Renal cortical epithelial cell (primary cell): ENCODE measurements around the gene MAPK11. TPM values are rescaled to one million over a fixed set of nuclear protein-coding genes. Genes with fewer than 3 reads are reported as not detected.

Experiments
- DNase-seq: peaks from one replicate; pipeline ENCODE4 v3.0.0-alpha.2; 2011; ENCODE audit warnings: low read depth
- total RNA-seq: library from RNA; depleted of rRNA; stranded (reverse); fragments of >200 nt; gene quantifications from 2 replicates; pipeline ENCODE4 v1.2.3, GENCODE V29; 2014

The MAPK11 gene
- total RNA-seq, 1 donor from 2014 or later = 9.9 TPM

DNA sequence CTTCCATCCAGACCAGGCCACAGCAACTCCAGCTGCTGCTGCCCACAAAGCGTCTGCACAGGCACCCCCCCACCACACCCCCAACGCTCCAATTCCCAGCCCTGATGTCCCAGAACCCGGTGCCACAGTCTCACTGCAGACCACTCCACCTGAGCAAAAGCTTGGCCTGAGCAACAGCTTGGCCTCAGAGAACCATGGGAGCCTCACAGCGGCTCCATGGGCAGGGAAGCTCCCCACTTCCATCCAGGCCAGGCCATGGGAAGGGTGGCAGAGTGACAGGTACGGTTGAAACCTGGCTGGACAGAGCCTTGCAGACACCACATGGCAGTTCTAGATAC lies 24.1 kb upstream of the MAPK11 start:
- no peak for DNase-seq

DNA sequence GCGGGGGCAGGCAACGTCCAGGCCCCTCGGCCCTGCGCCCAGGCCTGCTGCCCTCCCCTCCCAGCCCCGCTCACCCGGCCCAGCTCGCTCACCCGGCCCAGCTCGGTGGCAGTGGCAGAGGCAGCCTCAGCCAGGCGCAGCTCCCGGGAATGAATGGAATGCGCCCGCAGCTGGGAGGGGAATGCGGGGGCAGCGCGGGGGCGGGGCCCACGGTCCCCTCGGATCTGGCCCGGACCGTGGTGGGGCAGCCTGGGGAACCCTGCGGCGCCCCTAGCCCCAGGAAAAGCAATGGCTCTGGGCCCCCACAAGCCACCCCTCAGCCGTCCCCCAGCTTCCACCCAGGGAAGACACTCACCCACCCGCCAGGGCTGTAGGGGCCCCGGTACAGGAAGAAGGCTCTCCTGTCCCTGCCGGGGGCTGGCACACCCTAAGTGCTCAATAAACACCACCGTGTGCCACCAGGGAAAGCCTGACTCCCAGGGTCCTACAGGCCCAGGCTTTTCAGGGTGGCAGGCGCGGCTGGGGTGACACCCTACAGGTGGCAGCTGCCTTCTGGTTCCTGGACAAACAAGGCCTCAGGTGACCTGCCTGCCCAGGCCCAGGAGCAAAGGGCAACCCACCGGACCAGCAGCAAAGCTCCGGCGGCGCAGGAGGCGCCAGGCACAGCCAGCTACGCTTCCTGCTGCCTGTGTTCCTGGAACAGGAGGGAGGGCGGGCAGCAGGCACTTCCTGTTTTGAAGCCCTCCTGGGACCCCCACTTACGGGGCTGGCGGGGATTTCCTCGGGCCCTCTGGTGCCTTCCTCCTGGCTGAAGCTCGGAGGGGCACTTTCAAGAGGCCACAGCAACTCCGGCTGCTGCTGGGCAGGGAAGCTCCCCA lies 23.5 kb upstream of the MAPK11 start:
- DNase-seq = peak; percentile 68

DNA sequence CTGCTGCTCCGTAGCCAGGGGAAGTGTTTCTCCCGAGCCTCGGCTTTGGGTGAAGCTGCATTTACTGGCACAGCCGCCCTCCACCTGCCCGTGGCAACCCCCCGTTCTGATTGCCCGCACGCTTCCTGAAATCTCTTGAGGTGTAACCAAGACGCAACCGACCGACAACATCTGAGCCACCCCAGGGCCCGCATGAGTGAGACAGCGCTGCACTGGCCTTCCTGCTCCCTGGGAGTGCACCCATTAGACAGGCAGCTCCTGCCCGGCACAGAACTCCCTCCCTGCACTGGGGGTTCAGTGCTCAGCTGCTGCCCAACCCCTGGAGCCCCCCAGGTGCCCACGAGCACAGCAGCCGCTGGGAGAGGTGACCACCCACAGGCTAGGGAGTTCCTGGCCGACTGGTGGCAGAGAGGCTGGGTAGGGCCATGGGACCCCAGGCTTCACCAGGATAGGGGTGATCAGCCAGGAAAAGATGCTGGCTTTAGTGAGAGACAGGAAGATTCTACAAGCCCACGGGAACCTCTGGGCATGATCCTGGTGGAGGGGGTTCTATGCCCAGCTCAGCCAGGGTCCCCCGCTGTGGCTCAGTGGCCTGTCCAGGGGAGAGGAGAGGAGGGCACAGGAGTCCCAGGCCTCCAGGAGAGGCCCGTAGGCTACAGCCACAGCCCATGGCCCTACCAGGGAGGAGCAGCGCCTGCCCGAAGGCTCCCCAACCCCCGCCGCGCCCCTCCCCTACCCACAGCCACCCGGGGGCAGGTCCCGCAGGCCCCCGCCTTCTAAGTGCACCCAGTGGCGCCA lies 22.7 kb upstream of the MAPK11 start:
- peak; percentile 61 for DNase-seq

DNA sequence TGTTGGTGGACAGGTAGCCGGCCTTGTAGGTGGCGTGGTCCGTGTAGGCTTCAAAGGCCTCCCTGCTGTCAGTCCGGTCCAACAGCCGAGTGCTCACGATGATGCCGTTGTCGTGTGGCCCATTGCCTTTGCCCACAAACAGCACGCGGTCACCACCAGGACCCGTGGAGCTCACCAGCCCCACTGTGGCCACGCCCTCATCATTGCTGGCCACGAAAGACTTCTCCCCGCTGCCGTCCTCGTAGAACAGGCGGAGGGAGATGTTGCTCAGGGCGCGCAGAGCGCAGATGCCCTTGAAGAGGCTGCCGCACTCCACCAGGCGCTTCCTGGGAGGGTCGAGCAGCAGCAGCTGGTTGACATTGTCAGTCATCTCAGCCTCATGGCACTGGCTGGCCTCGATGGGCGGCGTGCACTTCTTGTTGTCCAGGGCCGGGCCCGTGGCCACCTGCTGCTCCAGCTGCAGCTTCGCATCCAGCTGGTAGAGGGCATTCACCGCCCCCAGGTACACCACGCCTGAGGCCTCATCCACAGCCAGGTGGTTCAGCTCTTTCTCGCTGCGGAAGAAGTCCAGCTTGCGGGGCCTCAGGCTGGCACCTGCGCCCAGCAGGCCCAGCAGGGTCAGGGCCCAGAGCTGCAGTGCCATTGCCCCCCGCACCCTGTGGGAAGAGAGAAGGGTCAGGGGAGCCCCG lies 19.9 kb upstream of the MAPK11 start:
- DNase-seq = no peak

DNA sequence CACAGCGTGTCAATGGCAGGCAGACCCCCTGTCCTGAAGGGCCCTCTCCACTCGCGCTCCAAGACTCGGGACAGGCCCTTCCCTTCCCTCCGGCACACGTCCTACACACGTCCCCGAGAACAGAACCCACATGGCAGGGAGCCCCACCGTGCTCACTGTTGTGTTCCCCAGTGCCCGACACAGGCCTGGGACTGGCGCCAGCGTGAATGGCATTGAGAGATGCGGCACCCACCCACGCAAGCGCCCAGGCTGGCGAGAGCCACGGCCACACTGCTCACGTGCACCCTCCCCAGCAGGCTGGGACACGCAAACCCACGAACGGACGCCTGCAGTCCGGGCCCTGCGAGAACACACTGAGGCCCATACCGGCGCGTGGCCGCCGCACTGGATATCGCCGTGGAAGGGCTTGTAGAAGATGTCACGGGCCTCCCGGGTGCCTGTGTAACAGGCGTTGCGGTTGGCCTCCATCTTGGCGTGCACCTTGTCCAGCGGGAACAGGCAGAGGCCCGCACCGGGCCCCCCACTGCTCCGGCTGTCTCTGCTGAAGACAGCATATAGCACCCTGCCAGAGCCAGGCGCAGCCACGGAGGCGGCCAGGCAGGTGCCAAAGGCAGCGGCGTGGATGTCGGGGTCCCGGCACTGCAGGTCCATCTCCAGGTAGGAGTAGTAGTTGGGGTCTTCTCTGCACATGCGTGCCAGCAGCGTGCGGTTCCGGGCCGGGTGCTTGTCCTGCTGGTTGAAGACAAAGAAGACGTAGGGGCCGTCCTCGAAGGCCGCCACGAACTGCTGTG lies 19.2 kb upstream of the MAPK11 start:
- DNase-seq = no peak

DNA sequence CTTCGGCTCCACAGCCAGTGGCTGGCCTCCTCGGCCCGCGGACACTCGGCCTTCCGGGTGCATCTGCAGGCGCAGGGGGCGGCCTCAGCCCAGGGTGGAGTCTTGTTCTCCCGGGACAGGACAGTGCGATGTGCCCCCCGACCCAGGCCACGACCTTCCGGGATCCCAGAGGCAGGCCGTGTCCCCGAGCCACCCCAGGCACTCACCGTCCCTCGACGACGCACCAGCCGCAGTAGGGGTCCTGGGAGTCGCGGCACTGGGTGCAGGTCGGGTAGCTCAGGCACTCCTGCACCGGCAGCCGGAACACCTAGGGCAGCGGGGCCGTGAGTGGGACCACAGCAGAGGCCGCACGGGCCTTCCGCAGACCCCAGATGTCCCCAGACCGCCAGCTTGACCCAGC lies 17.6 kb upstream of the MAPK11 start:
- DNase-seq = no peak

DNA sequence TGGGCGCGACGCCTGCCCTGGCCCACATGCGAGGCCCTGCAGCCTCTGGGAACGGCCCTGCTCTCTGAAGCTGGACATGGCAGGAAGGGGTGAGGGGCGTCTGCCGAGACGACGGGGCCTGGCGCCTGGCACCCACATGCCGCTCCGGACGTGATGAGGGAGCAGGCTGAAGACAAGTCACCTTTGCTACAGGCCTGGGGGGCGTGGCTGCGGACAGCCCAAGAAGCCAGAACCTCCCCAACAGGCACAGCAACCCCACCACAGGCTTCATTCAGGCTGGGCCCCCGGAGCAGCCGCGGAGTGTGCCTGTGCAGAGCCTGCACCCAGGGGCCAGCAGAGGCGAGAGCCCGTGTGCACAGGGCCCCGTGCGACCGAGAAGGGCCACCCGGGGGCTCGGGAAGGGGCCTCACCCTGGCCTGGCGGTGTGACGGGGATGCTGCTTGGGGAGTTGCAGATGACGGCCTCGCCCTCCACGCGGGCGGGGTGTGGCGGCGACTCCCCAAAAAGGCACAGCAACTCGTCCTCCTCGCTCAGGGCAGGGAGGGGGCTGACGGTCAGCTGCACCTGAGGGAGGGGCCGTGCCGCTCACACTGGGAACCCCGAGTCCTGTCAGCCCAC lies 16.6 kb upstream of the MAPK11 start:
- DNase-seq = no peak

DNA sequence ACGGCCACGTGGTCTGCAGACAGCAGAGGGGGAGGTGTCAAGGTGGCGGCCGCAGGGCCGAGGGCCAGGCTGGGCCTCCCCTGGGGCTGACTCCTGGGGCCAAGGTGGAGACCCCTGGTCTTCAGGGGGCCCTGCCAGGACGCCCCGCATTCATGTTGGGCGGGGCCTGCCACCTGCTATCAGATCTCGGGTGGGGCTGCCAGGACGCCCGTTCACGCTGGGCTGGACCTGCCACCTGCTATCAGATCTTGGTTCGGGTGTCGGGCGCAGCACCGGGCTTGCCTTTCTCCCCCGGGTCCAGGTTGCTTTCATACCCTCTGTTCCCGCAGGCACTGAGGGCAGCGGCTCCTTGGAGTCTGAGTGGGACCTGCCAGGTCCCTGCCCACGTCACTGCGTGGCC lies 16.1 kb upstream of the MAPK11 start:
- DNase-seq = no peak

DNA sequence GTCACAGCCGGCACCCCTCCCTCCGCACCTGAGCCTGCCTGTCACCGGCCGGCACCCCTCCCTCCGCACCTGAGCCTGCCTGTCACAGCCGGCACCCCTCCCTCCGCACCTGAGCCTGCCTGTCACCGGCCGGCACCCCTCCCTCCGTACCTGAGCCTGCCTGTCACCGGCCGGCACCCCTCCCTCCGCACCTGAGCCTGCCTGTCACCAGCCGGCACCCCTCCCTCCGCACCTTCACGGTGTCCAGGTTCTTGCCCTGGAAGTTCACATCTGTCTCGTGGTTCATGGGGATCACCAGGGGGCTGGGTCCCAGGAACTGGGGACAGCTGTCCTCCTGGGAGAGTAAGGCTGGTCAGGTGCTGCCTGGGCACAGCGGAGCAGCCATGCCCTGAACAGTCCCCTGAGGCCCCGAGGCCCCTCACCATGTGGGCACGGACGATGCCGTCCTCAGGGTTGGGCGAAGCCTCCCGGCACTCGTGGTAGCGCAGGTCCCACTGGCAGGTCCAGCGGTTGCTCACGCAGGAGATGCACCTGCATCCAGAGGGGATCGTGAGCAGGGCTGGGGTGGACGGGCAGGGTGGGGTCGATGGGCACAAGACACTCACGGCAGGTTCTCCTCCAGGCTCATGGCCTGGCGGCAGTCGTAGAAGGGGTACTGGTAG lies 15.5 kb upstream of the MAPK11 start:
- DNase-seq = no peak

DNA sequence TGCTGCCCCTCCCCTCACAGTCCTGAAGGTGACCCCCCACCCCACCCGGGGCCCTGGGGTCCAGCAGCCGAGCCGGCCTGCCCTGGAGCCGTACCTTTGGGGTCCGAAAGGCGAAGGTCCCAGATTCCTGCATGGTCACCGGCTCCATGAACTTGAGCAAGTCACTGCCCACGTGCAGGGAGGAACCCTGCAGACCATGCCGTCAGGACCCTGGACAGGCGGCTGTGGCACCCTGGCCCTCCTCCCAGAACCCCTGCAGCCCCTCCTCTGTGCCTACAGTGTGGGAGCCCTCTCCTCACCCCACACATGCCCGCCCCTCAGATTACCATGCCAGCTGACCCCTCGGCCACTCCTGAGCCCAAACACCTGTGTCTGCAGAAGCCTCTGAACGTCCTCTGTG lies 14.3 kb upstream of the MAPK11 start:
- DNase-seq = no peak

DNA sequence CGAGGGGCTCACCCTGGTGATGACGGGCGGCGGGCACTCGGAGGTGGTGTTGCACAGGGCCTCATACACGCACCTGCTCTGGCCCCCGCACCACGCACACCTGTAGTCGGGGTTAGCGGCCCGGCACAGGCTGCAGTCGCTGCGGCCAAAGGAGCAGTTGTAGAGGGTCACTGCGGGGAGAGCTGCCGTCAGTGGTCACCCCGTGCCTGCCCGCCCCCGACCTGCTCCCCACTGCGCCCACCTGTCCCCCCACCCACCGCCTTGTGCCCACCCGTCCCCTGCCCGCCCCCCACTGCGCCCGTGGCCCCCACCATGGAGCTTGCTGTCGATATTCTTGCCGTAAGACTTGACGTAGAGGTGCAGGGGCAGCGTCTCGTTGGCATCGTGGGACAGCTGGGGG lies 13.6 kb upstream of the MAPK11 start:
- DNase-seq = no peak

DNA sequence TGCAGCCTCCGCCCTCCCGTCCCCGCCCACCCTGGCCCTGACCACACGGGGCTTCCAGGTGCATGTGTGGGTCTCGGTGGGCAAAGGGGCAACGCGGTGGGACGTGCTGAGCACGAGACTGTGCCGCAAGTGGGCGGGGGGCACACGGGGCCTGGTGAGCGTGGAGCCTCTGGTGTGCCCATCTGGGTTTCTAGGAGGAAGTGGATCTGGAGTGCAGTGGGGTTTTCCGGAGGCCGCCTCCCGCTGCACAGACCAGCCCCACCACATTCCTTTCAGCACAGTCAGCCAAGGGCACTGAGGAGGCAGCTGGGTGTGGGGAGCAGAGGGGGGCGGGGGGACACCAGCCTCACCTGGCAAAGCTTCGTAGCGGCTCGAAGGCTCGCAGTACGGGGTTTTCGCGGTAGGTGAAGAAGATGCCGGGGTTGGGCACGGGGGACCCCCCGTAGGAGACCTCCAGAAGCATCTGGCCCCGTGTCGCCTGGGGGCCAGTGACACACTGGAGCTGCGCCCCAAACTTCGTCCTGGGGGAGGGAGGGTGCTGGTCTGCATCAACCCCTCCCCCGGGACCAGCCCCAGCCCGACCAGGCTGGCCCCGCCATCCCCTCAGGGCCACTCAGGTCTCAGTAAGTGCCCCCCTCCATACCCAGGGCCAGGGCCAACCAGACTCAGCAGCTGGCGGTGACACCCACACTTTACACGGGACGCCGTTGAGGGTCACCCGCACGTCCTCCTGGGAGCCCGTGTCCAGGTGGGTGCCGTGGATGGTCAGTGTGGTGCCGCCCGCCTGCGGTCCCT lies 12.4 kb upstream of the MAPK11 start:
- DNase-seq = peak; percentile 84

DNA sequence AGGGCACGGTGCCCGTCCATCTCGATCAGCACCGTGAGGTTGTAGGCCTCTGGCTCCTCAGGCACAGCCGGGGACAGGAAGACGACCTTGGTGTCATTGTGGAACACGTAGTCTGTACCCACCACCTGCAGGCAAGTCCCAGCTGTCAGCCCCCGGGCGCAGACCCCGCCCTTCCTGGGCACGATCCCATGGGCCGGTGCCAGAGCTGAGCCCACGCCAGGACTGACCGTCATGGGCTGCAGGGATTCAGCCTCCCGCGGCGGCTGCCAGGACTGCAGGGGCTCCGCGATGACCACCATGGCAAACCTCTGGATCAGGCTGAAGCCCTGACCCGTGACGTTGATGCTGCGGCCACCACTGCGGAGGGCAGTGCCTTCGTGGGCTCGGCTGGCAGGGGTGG lies 11.8 kb upstream of the MAPK11 start:
- no peak for DNase-seq

DNA sequence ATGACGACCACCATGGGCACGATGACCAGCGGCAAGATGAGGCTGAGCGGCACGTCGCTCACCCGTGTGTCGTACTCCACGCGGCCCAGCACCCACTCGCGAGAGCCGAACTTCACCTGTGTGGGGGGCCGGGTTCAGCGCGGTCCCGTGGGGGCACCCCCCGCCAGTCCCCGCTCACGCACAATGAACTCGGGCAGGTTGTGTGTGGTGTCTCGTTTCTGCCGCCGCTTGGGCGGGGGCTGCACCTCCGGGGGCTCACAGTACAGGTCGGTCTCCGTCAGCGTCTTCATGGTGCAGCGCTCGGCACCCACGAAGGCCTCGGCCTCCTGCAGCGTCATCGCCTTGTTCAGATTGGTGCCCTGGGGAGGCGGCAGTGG lies 11.2 kb upstream of the MAPK11 start:
- no peak for DNase-seq

DNA sequence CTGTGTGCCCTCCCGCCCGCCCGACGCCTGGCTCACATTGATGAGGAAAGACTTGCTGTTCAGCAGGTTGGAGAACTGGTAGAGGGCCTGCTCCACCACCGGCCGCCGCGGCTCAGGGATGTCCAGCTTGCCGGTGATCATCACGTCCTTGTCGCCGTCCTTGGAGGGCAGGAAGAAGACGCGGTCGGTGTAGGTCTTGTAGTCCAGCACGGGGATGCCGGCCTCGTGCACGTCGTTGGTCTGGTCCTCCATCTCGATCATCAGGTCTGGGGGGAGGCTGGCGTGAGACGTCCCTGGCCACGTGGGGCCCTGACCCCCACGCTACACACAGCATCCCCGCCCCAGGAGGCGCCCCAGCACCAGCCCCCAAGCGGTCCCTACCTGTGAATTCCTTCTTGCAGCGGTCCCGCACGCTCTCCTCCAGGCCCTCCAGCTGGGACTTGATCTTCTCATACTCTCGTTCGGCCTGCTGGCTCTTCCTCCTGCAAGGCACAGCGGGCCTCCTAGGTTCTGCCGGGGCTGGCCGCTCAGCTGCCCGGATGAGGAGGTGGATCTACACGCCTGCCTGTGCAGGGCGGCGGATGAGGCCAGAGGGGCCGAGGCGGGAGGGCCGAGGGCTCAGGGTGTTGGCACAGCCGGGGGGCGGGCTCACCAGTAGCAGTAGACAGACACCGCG lies 10.7 kb upstream of the MAPK11 start:
- DNase-seq = no peak

DNA sequence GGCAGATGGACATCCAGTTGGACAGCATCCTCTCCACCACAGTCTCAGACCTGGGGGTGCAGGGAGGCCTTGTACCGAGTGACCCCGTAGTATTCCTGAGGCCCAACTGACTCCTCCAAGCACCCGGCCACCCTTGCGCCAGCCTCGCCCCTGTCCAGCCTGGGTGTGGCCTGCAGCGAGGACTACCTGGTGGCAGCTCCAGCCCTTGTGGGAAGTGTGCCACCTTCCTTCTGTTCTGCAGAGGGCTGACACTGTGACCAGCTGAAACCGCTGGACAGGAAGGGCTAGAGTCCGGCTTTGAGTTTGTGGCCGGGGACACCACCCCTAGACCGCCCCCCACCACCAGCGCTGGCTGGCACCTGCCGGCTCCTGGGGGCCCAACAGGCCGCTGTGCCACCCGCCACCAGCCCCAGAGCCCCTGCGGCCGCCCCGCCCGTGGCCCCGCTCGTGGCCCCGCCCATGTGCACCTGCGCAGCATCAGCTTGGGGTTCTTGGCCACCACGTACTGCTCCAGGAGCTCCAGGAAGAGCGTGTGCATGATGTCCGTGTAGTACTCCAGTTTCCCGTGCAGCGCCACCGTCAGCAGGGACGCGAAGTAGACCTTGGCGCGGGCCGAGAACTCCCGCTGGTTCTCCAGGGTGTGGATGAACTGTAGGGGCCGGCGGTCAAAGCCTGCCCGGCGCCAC lies 10.0 kb upstream of the MAPK11 start:
- no peak for DNase-seq

DNA sequence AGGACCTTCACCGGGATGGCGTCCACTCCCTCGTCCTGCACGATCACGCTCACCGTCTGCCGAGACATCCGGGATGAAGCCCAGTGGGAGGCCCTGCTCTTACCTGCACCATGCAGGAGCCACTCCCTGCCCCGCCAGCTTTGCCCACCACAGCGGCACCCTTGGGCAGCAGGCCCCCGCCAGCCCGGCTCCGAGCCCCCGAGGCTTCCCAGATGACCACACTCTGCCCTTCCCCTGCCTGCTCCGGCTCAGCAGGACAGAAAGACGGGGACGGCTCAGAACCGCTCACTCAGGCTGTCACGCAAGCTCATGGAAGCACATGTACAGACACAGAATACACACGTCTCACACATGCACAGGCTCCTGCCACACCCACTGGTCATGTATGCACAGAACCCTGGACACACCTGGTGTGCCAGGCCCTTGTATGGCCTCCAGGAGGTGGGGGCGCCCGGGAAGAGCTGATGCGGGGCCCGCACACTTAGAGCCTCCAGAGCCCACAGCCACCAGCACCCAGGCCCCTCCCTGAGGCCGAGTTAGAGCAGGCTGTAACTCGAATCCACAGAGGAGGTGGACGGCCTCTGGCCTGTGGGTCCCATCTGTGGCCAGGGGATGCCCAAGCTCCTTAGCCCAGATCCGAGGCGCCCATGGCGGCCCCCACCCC lies 8.9 kb upstream of the MAPK11 start:
- no peak for DNase-seq

DNA sequence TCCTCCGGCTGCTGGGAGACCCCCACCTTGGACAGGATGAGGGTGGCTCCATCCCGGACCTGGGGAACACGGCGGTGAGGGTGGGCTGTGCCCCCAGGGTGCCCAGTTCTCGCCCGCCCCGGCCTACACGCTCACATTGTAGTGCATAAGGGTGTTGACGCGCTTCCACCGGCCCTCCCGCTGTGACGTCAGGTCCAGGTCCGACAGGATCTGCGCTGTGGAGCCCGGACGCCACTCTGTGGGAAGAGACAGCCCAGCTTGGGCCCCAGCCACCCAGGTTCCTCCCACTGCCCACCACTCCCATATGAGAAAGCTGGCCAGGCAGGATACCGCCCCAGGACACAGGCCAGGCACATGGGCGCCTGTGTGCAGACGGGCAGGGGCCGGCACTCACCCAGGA lies 8.3 kb upstream of the MAPK11 start:
- DNase-seq = no peak
